Right lobe of liver (tissue), 4 donors: ENCODE measurements around the gene OSBPL9.
"Not testable (repeated sequence)": the region's sequence is repeated elsewhere in the genome, so short reads cannot be mapped to it uniquely, and the experiment has no call there.

ENCODE experiments used
- CTCF ChIP-seq, 4 donors: fragments of 200-600 bp in 3 of 4; fragments of 450-650 bp in 1 of 4; IDR thresholded peaks; one replicate each; pipeline versions ENCODE4 v1.5.1 to v1.8.0; 2016 to 2022; ENCODE audit warnings: antibody characterized with exemption in 4 of 4, mild to moderate bottlenecking in 2 of 4
- POLR2A ChIP-seq: fragments of 450-650 bp; IDR thresholded peaks from one replicate; pipeline ENCODE4 v1.6.1; 2017; ENCODE audit warnings: antibody characterized with exemption, mild to moderate bottlenecking
- donor health status: DM: no; HTN: no; CAD: no.
- donor health status: DM: no; HTN: no; CAD: no.
- donor health status: DM: no; HTN: yes; CAD: no.

GRCh38 chr1:51610104-51610503 is 6.8 kb upstream of the OSBPL9 start:
- TF ChIP-seq POLR2A; CTCF (IDR thresholded peaks at IDR 0.05): not testable (repeated sequence)
